Measurements from ENCODE around the gene ATP6AP1.
A peak's percentile ranks its signal among the peaks of the same experiment; 100 is the strongest.
"Not testable (repeated sequence)": the region's sequence is repeated elsewhere in the genome, so short reads cannot be mapped to it uniquely, and the experiment has no call there.

ATP6AP1 gene

GRCh38 chrX:154396973-154397887 lies 31.2 kb upstream of the ATP6AP1 start:
- FAIRE-seq (no peak), DNase-seq (ENCODE audit: insufficient read length, low spot score) (no peak)
- TF ChIP-seq POLR2A (IDR thresholded peaks at IDR 0.05; ENCODE audit: low read depth, low read length): no peak

DNA sequence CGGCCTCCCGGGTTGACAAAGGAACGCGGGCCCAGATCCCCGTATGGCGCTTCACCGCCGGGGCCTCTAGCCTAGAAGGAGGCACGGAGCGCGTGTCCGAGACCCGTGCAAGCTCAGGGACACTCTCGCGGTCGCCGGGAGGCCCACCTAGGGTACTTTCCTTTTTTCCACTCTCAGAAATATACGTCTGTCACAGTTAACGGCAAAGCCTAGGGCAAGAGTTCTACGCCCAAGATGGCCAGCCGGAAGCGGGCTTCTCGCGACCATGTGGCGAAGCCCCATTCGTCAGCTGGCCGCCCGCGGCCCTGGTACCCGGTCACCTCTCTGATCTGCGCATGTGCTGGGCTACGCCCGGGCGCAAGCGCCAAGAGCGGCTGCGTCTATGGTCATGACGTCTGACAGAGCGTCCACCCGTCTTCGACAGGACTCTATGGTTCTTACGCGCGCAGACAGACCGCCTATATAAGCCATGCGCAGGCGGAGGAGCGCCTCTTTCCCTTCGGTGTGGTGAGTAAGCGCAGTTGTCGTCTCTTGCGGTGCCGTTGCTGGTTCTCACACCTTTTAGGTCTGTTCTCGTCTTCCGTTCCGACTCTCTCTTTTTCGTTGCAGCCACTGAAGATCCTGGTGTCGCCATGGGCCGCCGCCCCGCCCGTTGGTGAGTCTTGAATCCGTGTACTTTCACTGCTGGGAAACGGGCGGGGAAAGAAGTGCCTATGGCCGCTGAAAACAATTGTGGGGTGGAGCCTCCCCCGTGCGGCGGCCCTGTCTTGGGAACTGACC lies 30.4 kb upstream of the ATP6AP1 start, which contains the start of gene RPL10:
Gene RPL10, plus strand, starts transcription at position 490 of the 780 bp plus-strand sequence. Its CDS starts 143 bp downstream, at position 633.
- no peak for FAIRE-seq
- peak; percentile 99 for TF ChIP-seq POLR2A (IDR thresholded peaks at IDR 0.05; ENCODE audit: low read depth, low read length)

DNA sequence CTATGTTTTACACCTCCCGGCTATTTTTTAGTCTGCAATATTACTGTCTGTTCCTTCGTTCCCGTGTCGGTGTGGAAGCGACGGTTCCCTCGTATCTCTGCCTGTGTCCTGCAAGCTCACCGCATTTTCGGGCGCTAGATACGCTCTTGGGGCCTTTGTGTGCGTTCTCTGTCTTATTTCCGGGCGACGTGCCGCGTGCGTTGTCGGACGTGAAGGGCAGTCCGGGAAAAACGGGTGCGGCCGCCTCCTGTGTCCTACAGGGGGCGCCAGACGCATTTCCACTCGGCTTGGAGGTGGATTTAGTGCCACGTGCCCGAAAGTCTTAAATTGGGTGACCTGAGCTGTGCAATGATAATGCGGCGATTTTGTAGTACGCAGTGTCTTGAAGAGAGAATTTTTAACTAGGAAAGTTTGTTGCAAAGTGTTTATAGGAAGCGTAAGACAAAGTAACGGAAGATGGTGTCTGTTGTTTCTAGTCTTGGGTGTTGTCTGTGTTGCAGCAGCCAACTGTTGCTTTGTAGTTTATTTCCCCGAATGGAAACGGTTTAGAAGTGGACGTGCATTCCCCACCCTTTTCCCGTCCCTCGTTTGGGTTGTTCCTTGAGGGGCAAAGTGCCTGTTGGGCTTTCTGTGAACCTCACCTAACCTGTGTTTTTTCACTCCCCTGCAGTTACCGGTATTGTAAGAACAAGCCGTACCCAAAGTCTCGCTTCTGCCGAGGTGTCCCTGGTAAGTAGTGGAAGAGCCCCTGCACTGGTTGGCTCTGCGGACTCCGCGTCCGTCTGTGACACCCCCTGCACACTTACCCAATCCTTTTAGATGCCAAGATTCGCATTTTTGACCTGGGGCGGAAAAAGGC lies 29.6 kb upstream of the ATP6AP1 start:
- DNase-seq (ENCODE audit: insufficient read length, low spot score): no peak
- FAIRE-seq: no peak
- no peak for TF ChIP-seq POLR2A (IDR thresholded peaks at IDR 0.05; ENCODE audit: low read depth, low read length)

More for the DNA sequence above, 30.4 kb upstream of the ATP6AP1 start, which contains the start of gene RPL10:
- peak; percentile 71 for DNase-seq (ENCODE audit: insufficient read length, low spot score)

DNA sequence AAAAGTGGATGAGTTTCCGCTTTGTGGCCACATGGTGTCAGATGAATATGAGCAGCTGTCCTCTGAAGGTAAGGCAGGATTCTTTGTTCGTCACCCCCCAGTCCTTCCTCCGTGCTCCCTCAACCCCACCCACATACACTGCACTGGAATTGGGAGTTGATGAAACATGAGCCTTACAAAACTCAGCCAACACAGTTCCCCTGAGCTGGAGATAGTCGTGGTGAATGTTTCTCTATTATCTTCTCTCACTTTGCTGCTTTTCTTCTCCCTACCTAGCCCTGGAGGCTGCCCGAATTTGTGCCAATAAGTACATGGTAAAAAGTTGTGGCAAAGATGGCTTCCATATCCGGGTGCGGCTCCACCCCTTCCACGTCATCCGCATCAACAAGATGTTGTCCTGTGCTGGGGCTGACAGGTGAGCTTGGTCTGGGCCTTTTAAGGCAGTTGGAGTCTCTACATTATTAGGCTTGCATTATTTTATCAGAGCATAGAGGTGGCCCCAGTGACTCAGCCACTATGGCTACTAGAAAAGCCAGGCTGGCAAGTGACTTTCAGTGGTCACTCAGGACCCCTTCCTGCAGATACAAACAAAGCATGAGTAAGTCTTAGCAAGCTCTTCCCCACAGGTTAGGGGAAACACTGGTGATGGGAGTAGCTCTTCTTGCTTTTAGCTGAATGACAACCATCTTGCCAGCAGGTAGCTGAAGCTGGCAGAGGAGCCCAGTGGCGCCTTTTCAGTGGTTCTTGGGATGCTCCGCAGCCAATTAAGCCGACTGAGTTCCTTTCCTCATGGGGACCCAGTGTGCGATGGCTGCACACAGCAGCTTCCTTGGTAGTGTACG lies 28.7 kb upstream of the ATP6AP1 start:
- DNase-seq (ENCODE audit: insufficient read length, low spot score) (no peak), FAIRE-seq (no peak)
- TF ChIP-seq POLR2A (IDR thresholded peaks at IDR 0.05; ENCODE audit: low read depth, low read length): no peak

GRCh38 chrX:154400369-154400817 lies 28.1 kb upstream of the ATP6AP1 start:
- not testable (repeated sequence) for FAIRE-seq; DNase-seq (ENCODE audit: insufficient read length, low spot score)

- 0 out of 2 replicates have a peak, but pooled peaks have one; percentile 48 for TF ChIP-seq POLR2A (IDR thresholded peaks at IDR 0.05; ENCODE audit: low read depth, low read length)
- DNase-seq (ENCODE audit: insufficient read length, low spot score) (no peak), FAIRE-seq (no peak)
Observed at GRCh38 chrX:154401045-154401799, 27.3 kb upstream of the ATP6AP1 start.

GRCh38 chrX:154401918-154402621 lies 26.4 kb upstream of the ATP6AP1 start:
- FAIRE-seq (no peak), DNase-seq (ENCODE audit: insufficient read length, low spot score) (no peak)
- 0 out of 2 replicates have a peak, but pooled peaks have one; percentile 6 for TF ChIP-seq POLR2A (IDR thresholded peaks at IDR 0.05; ENCODE audit: low read depth, low read length)

GRCh38 chrX:154402622-154403127 lies 25.8 kb upstream of the ATP6AP1 start:
- TF ChIP-seq POLR2A (IDR thresholded peaks at IDR 0.05; ENCODE audit: low read depth, low read length): no peak
- FAIRE-seq: no peak
- DNase-seq (ENCODE audit: insufficient read length, low spot score): no peak

DNA sequence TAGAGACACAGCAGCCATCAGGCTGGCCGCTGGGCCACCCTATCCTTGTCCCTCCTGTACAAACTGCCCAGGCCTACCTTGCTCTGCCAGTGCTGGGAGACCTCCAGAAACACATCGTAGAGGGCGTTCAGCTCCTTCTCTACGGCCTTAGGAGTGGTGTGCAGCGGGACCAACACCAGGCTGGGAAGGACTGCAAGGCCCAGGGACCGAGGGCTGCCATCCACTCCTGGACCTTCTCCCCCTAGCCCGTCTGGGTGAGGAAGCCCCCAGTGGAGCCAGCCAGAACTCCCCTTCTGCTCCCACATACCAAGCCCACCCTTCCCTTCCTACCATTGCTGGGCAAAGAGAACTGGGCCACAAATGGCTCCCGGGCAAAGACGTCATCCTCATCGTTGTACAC lies 25.3 kb upstream of the ATP6AP1 start:
- no peak for TF ChIP-seq POLR2A (IDR thresholded peaks at IDR 0.05; ENCODE audit: low read depth, low read length)
- DNase-seq (ENCODE audit: insufficient read length, low spot score) (no peak), FAIRE-seq (no peak)

DNA sequence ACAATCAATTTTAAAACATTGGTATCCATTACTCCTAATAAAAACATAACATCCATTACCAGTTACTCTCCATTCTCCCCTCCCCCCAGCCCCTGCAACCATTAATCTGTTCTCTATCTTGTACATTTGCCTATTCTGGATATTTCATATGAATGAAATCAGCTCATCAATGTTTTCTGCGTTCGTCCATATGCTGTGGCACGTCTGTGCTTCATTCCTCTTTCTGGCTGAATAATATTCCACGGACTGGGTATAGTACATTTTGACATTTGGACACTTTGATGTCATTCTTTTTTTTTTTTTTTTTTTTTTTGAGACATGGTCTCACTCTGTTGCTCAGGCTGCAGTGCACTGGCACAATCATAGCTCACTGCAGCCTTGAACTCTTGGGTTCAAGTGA lies 24.6 kb upstream of the ATP6AP1 start:
- DNase-seq (ENCODE audit: insufficient read length, low spot score): no peak
- no peak for TF ChIP-seq POLR2A (IDR thresholded peaks at IDR 0.05; ENCODE audit: low read depth, low read length)
- FAIRE-seq: no peak

- DNase-seq (ENCODE audit: insufficient read length, low spot score) (no peak), FAIRE-seq (no peak)
- TF ChIP-seq POLR2A (IDR thresholded peaks at IDR 0.05; ENCODE audit: low read depth, low read length): no peak
Observed at GRCh38 chrX:154404625-154405192, 23.8 kb upstream of the ATP6AP1 start.
